NB4 (cell line): ENCODE results near the gene ITGA11.

Experiments
- POLR2A ChIP-seq: IDR thresholded peaks from 2 replicates; pipeline ENCODE4 v1.6.1; 2011; ENCODE audit warnings: mild to moderate bottlenecking; ENCODE audit not compliant: insufficient read length; ENCODE audit errors: extremely low read depth
- TF ChIP-seq, protein P1 (sequence below): IDR thresholded peaks from one replicate; pipeline ENCODE4 v1.5.1; 2012; ENCODE audit warnings: low read depth, low read length

DNA sequence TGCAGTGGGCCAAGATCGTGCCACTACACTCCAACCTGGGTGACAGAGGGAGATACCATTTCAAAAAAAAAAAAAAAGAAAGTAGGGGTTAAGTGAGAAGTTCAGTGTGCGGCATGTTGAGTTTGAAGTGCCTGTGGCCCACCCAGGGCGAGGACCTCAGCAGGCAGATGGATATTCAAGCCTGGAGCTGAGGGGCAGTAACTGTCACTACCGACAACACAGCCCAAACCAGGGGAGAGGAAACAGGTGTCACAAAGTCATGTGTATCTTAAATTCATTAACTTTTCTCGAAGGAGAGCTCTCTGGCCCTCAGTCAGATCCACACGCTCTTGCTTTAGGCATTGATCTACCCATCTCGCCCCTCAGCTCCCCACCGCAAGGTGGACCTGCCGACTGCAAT lies 109.2 kb downstream of the ITGA11 start:
- TF ChIP-seq, protein P1, sequence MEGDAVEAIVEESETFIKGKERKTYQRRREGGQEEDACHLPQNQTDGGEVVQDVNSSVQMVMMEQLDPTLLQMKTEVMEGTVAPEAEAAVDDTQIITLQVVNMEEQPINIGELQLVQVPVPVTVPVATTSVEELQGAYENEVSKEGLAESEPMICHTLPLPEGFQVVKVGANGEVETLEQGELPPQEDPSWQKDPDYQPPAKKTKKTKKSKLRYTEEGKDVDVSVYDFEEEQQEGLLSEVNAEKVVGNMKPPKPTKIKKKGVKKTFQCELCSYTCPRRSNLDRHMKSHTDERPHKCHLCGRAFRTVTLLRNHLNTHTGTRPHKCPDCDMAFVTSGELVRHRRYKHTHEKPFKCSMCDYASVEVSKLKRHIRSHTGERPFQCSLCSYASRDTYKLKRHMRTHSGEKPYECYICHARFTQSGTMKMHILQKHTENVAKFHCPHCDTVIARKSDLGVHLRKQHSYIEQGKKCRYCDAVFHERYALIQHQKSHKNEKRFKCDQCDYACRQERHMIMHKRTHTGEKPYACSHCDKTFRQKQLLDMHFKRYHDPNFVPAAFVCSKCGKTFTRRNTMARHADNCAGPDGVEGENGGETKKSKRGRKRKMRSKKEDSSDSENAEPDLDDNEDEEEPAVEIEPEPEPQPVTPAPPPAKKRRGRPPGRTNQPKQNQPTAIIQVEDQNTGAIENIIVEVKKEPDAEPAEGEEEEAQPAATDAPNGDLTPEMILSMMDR = no peak
- no peak for TF ChIP-seq POLR2A
